ENCODE data around the gene PTGDS. TPM values are rescaled to one million over a fixed set of nuclear protein-coding genes. Genes with fewer than 3 reads are reported as not detected.

Gene PTGDS
- total and polyA plus RNA-seq, 4 donors, result 0.23 to 15.2 (median 6.4) TPM

- no peak overlapping the region for H3K27ac ChIP-seq (ENCODE audit: low read depth in 1 of 2, low read length in 2 of 2)
- DNase-seq (ENCODE audit: low spot score), result no peak
Observed at GRCh38 chr9:136977649-136978072, 357 bp downstream of the PTGDS start.

DNA sequence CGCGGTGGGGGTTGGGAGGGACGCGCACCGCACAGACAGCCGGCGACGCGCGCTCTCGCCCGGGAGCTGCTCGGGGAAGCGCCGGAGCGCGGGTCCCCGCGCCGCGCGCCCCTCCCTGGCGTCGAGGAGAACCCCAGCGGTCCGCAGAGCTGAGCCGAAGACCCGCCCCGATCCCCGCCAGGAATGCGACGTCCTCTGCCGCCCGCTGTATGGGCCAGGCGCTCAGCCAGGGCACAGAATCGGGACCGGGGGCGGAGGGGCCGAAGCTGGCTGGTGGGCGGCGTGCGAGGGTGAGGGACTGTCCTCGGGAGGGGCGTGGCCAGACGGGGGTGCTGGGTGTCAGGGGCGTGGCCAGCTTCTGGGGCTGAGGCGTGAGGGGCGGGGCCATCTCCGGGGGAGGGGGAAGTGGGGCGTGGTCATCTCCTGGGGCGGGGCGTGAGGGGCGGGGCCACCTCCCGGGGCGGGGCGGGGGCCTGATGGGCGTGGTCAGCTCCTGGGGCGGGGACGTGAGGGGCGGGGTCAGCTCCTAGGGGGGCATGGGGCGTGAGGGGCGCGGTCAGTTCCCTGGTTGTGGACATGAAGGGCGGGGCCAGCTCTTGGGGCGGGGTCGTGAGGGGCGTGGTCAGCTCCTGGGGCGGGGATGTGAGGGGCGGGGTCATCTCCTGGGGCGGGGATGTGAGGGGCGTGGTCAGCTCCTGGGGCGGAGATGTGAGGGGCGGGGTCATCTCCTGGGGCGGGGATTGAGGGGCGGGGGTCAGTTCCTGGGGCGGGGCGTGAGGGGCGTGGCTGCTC lies 965 bp downstream of the PTGDS start:
- no peak for TF ChIP-seq FOXA1 (IDR thresholded peaks at IDR 0.05)
- TF ChIP-seq JUND (IDR thresholded peaks at IDR 0.05), result no peak
- TF ChIP-seq, protein P1, sequence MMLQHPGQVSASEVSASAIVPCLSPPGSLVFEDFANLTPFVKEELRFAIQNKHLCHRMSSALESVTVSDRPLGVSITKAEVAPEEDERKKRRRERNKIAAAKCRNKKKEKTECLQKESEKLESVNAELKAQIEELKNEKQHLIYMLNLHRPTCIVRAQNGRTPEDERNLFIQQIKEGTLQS (IDR thresholded peaks at IDR 0.05), result no peak
- no peak for TF ChIP-seq ZBTB33 (IDR thresholded peaks at IDR 0.05)
- TF ChIP-seq CTCF (IDR thresholded peaks at IDR 0.05; ENCODE audit: low read depth, low read length, missing input control), result no peak
- no peak for TF ChIP-seq YY1 (IDR thresholded peaks at IDR 0.05)
- no peak for TF ChIP-seq EGR1 (IDR thresholded peaks at IDR 0.05; ENCODE audit: low read depth in 2 of 2)
- TF ChIP-seq RAD21 (IDR thresholded peaks at IDR 0.05), result no peak
- TF ChIP-seq SP1 (IDR thresholded peaks at IDR 0.05), result no peak
- TF ChIP-seq HNF4A (conservative IDR thresholded peaks at IDR 0.05), result no peak
- TF ChIP-seq HNF4G (IDR thresholded peaks at IDR 0.05), result no peak
- no peak for TF ChIP-seq NR2F2 (IDR thresholded peaks at IDR 0.05)
- no peak for TF ChIP-seq GABPA (IDR thresholded peaks at IDR 0.05 in 1 of 2, conservative IDR thresholded peaks at IDR 0.05 in 1 of 2)
- TF ChIP-seq RXRA (IDR thresholded peaks at IDR 0.05), result no peak
- no peak for TF ChIP-seq TAF1 (conservative IDR thresholded peaks at IDR 0.05)
- TF ChIP-seq FOXA2 (IDR thresholded peaks at IDR 0.05), result no peak
- no peak for TF ChIP-seq MAX (IDR thresholded peaks at IDR 0.05)

More at GRCh38 chr9:136977649-136978072, 357 bp downstream of the PTGDS start:
- TF ChIP-seq ZBTB33 (IDR thresholded peaks at IDR 0.05), result no peak
- TF ChIP-seq HNF4G (IDR thresholded peaks at IDR 0.05), result no peak
- Histone ChIP-seq H3K9me3 (ENCODE audit: control insufficient read depth in 4 of 4, low read length in 3 of 4) (no peaks in the 10 kb centered on the region), H3K9ac (ENCODE audit: low read depth in 1 of 2, low read length in 2 of 2) (no peak overlapping the region), H3K27me3 (ENCODE audit: control insufficient read depth in 4 of 4, insufficient read depth in 4 of 4, low read length in 3 of 4) (no peaks in the 10 kb centered on the region), H3K4me3 (ENCODE audit: low read depth in 1 of 3, low read length in 3 of 3) (peak overlapping the region in 1 of 3 donors; percentile 33), H3K36me3 (ENCODE audit: control insufficient read depth in 4 of 4, insufficient read depth in 3 of 4, low read depth in 1 of 4, low read length in 3 of 4) (no peaks in the 10 kb centered on the region), H3K4me1 (ENCODE audit: control insufficient read depth in 4 of 4, insufficient read depth in 4 of 4, low read length in 3 of 4) (peaks cover 0 to 7% (median 4%) of the 10 kb centered on the region in 4 donors)
- WGBS, result 21% methylated on average over 33 of the region's 33 CpGs

More for the DNA sequence above, 965 bp downstream of the PTGDS start:
- H3K27me3 ChIP-seq (ENCODE audit: control insufficient read depth in 4 of 4, insufficient read depth in 4 of 4, low read length in 3 of 4), result no peaks in the 10 kb centered on the region
- H3K4me1 ChIP-seq (ENCODE audit: control insufficient read depth in 4 of 4, insufficient read depth in 4 of 4, low read length in 3 of 4), result peaks cover 0 to 7% (median 4%) of the 10 kb centered on the region in 4 donors
- peak; percentile 47 for DNase-seq (ENCODE audit: low spot score)
- H3K36me3 ChIP-seq (ENCODE audit: control insufficient read depth in 4 of 4, insufficient read depth in 3 of 4, low read depth in 1 of 4, low read length in 3 of 4), result no peaks in the 10 kb centered on the region
- H3K4me3 ChIP-seq (ENCODE audit: low read depth in 1 of 3, low read length in 3 of 3), result peak overlapping the region in 1 of 3 donors; percentile 33
- H3K9me3 ChIP-seq (ENCODE audit: control insufficient read depth in 4 of 4, low read length in 3 of 4), result no peaks in the 10 kb centered on the region
- WGBS, result 6% methylated on average over 78 of the region's 78 CpGs
- H3K27ac ChIP-seq (ENCODE audit: low read depth in 1 of 2, low read length in 2 of 2), result no peak overlapping the region
- no peak overlapping the region for H3K9ac ChIP-seq (ENCODE audit: low read depth in 1 of 2, low read length in 2 of 2)
